Measurements from ENCODE around the gene PPP3CA.

PPP3CA gene

GRCh38 chr4:101123231-101123630, 224.1 kb downstream of the PPP3CA start:
- peak; percentile 27 for DNase-seq (ENCODE audit: low read depth)
- no peak for TF ChIP-seq CTCF (IDR thresholded peaks at IDR 0.05; ENCODE audit: insufficient read depth, low read depth, low read length, missing control alignments)
- no peak overlapping the region for H3K4me3 ChIP-seq (ENCODE audit: low read length)

GRCh38 chr4:101122019-101122418, 225.3 kb downstream of the PPP3CA start:
- TF ChIP-seq CTCF (IDR thresholded peaks at IDR 0.05; ENCODE audit: insufficient read depth, low read depth, low read length, missing control alignments): no peak
- H3K4me3 ChIP-seq (ENCODE audit: low read length): no peak overlapping the region
- DNase-seq (ENCODE audit: low read depth): no peak

- no peak for TF ChIP-seq CTCF (IDR thresholded peaks at IDR 0.05; ENCODE audit: insufficient read depth, low read depth, low read length, missing control alignments)
- DNase-seq (ENCODE audit: low read depth): no peak
- no peak overlapping the region for H3K4me3 ChIP-seq (ENCODE audit: low read length)
These were observed 228.2 kb downstream of the PPP3CA start for GRCh38 chr4:101119141-101119540.

GRCh38 chr4:101118617-101119016, 228.7 kb downstream of the PPP3CA start:
- no peak for DNase-seq (ENCODE audit: low read depth)
- H3K4me3 ChIP-seq (ENCODE audit: low read length): no peak overlapping the region
- TF ChIP-seq CTCF (IDR thresholded peaks at IDR 0.05; ENCODE audit: insufficient read depth, low read depth, low read length, missing control alignments): no peak

GRCh38 chr4:101115887-101116286, 231.4 kb downstream of the PPP3CA start:
- peak; percentile 11 for DNase-seq (ENCODE audit: low read depth)
- no peak overlapping the region for H3K4me3 ChIP-seq (ENCODE audit: low read length)
- no peak for TF ChIP-seq CTCF (IDR thresholded peaks at IDR 0.05; ENCODE audit: insufficient read depth, low read depth, low read length, missing control alignments)

- DNase-seq (ENCODE audit: low read depth): peak; percentile 72
- H3K4me3 ChIP-seq (ENCODE audit: low read length): no peak overlapping the region
- TF ChIP-seq CTCF (IDR thresholded peaks at IDR 0.05; ENCODE audit: insufficient read depth, low read depth, low read length, missing control alignments): no peak
These were observed 232.4 kb downstream of the PPP3CA start for GRCh38 chr4:101114936-101115372.

GRCh38 chr4:101104312-101105052, 242.8 kb downstream of the PPP3CA start:
- TF ChIP-seq CTCF (IDR thresholded peaks at IDR 0.05; ENCODE audit: insufficient read depth, low read depth, low read length, missing control alignments): no peak
- H3K4me3 ChIP-seq (ENCODE audit: low read length): no peak overlapping the region
- no peak for DNase-seq (ENCODE audit: low read depth)

All from epithelial cell of esophagus (primary cell).